8988T (cell line): ENCODE measurements around the gene MAGI1.
"Not testable (repeated sequence)": the region's sequence is repeated elsewhere in the genome, so short reads cannot be mapped to it uniquely, and the experiment has no call there.

Source experiments
- DNase-seq: peaks from one replicate; pipeline ENCODE4 v3.0.0; 2011

The MAGI1 gene

GRCh38 chr3:66038384-66038725 lies 363 bp downstream of the MAGI1 start:
- DNase-seq = no peak

DNA sequence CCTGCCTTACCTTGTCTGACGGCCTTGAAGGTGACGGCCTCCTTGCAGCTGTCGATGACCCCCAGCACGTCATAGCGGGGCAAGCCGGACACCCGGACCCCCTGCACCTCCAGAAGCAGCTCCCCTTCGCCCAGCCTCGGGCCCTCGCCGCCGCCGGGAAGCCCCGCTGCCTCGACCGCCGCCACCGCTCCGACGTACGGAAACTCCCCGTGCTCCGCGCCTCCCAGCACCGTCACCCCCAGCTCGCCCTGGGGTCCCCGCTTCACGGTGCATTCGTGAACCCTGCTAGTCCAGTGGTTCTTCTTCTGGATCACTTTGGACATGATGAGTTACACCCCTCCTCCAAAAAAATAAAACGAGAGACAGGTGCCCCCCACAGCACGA lies 740 bp downstream of the MAGI1 start:
- DNase-seq = no peak

- DNase-seq = peak; percentile 78
These were observed 1.3 kb downstream of the MAGI1 start for GRCh38 chr3:66037330-66037985.

DNA sequence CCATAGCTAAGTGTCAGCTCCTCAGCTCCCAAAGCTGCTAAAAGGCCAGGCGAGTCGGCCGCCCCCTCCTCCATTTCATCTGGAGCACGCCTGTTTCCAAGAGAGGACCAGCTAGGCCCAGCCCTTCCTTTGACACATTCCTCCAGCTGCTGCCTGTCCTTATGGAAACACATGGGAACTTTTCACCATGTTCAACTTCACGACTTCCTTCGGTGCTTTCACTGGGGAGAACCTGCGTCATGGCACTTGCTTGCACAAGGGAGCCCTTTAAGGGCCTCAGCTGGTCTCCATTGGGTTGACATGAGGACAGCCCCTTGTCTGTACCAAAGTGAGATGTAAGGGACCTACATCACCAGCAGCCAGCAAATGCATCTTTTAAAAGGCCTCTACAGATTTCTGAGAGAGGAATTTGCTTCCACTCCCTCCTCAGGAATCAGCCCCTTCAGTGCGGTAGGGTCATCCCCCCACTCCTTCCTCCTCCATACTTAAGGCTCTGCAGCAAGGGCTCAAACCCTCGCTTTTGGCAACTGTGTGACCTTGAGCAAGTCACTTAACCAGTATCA lies 2.1 kb downstream of the MAGI1 start:
- no peak for DNase-seq

DNA sequence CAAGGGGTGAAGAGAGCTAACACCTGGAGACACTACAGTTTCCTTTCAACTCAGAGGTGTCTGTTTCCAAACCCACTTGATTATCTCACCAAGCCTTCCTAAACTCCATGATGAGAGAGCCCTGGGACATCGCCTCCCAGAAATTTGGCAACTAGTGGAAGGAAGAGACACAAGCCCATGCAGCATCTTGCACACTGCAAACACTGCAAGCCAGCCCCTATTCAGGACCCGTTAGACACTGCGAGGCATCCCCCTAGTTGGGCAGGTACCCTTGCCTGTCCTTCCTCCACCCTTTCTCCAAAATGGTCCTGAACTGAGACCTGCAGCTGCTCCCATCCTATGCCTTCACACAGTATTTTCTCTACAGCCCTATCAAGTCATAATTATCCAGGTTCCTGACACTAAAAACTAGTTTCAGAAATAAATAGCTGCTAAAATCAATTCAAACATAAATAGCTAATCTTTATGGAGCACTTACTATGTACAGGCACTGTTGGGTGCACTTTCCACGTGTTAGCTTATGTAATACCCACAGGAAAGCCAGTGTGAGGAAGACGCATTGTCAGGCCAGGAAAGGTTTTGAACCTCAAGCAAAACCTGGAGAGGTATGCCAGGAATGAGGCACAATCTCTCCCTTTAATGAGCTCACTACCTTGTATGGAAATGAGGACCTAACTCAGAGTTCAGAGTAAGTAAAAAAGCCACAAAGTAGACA lies 2.8 kb downstream of the MAGI1 start:
- DNase-seq = no peak

- DNase-seq = no peak
These were observed 5.2 kb downstream of the MAGI1 start for GRCh38 chr3:66033241-66034138.

DNA sequence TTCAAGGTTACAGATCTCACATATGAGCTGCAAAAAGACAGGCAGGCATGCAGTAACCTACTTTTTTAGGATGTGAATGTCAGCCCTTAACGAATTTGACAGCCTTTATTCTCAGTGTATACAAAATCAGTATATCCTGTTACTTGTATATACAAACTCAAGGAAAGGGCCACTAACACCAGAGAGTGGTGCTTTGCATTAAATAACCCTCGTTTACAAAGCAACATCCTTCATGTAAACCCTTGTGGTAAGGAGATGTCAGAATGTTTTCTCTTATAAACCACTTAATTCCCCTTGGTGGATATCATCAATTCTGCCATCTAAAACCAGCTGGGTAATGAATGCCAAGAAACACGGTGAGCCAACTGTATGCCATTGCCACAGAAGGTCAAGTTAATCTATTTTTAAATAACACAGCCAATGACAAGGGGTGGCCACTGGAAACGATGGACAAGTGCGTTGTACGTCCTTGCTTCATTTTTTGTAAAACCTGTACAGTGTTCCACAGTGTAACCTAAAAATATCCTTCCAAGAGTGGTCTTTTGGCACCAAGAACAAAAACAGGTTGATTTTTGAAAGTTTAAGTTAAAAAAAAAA lies 7.5 kb downstream of the MAGI1 start:
- DNase-seq = no peak

- no peak for DNase-seq
These were observed 9.3 kb downstream of the MAGI1 start for GRCh38 chr3:66029443-66029842.

DNA sequence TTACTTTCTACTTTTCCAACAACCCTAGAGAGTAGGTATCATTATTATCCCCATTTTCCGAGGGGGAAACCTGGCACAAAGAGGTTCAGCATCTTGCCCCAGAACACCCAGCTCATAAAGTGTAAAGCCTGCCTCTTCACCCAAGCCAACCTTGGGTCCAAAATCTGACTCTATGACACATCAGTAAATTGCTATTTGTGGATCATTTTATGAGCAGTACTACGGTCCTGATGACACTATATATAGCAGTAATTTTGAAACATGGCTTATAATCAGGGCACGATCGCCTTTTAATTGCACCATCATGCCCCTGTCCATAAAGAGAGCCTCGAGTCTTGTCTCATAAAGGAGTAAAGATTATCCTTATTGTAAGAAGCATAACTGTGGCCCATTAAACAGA lies 9.7 kb downstream of the MAGI1 start:
- DNase-seq = no peak

DNA sequence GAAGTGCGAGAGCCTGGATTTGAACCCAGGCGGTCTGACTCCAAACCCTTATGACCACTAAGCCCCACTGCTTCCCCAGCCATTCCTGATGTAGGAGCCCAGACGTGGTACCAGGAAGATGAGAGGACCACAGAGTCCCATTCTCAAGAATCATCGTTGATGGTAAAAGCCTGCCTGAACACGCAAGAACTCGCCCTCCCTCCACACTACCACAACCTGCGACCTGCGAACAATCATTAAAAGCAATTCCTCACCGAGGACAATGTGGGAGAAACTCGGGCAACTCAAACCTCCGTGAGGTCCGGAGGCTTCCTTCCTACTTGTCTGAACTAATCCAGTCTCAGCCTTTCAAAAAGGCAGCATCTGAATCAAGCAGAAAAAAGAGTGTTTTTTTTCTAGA lies 10.3 kb downstream of the MAGI1 start:
- no peak for DNase-seq

GRCh38 chr3:66027099-66027498 lies 11.6 kb downstream of the MAGI1 start:
- DNase-seq = not testable (repeated sequence)

DNA sequence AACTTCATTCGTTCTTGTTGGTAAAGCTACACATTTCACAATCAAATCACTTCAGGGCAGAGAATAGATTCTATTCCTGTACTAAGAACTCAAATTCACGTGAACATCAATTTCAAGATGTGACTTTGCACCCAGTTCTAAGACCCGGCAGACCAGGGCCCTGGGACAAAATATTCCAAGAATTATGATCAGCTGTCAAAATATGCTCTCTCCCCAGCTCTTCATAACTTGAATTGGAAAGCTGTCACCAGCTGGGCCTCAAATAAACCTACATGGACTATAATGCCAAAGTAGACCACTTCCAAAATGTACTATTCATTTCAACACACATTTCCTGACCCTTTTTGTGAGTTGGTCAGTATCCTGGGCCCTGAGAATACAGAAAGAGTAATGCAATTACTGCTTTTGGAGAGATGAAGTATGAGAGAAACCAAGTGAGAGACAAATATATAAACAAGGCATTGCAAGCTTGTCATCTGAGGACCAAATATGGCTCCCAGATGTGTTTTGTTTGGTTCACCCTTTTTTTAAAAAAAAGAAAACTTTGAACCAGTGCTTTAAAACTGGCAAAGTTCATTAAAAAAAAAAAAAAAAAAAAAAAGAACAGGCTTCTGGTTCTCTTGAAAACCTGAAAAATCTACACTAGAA lies 14.9 kb downstream of the MAGI1 start:
- DNase-seq = no peak

GRCh38 chr3:66023229-66023628 lies 15.5 kb downstream of the MAGI1 start:
- DNase-seq = no peak

GRCh38 chr3:66021731-66022131 lies 17.0 kb downstream of the MAGI1 start:
- peak; percentile 39 for DNase-seq

DNA sequence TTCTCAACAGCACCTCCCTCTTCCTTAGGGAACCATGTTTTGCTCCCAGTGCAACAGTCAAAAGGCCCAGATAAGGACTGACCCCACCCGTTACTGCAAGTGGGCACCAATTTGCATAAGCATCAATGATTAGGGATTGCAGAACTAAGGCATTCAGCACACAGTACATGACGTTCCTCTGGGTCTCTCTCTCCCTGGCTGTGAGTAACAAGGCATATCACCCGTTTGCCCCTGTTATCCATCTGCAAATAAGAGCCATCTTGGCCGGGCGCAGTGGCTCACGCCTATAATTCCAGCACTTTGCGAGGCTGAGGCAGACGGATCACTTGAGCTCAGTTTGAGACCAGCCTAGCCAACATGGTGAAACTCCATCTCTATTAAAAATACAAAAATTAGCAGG lies 18.8 kb downstream of the MAGI1 start:
- DNase-seq = no peak

GRCh38 chr3:66018057-66019033 lies 20.4 kb downstream of the MAGI1 start:
- no peak for DNase-seq

DNA sequence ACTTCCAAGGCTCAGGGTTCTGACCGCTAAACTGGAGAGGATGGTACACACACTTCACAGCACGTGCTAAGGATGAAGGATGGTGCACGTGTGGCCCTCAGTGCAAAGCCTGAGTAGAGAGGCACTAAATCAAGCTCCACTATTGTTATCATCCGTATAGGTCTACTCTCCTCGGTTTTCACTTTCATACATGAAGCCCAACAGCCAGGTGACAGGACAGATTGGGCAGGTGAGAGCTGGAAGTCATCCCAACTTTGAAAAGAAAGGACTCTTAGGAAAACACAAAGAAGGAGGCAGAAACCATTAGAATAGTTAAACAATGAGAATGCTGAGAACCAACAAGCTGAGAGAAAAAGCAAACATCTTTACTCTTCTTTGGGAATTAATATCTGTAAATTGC lies 21.1 kb downstream of the MAGI1 start:
- no peak for DNase-seq

DNA sequence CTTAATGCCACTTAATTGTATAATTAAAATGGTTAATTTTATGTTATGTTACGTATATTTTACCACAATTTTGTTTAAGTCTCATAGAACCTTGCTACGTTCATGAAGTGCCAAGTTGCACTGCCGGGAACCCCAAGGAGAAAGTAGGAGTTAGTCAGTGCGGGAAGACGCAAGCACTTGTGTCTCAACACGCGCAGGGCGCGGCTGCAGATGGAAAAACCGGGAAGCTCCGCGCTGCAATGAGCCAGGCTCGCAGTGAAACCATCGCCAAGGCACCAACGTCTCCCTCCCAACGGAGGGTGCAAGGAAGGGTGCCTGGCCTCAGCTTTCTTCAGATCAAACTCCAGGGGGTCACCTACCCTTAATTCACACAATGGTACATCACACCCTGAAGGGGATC lies 21.6 kb downstream of the MAGI1 start:
- DNase-seq = no peak

- no peak for DNase-seq
These were observed 22.9 kb downstream of the MAGI1 start for GRCh38 chr3:66015841-66016240.

GRCh38 chr3:66014651-66015050 lies 24.1 kb downstream of the MAGI1 start:
- no peak for DNase-seq

DNA sequence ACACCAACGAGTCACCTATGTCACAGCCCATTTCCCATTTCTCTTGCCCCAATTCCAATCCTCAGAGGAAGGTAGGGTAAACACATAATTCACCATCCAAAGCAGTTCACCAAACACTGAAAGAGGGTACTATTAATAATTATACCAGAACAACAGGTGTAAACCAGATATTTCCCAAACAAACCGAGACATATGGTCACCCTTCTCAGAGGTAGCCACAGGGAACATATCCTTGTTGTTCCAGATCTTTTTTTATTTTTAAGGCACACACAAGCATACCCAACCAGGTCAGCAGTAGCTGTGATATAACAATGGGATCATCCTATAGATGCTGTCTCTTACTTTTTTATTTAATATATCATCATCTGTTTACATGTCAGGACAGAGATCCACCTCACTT lies 24.7 kb downstream of the MAGI1 start:
- DNase-seq = no peak
